CD4-positive, alpha-beta T cell treated with Interleukin-2 at 100 ng/mL for 4 hours (primary cell): ENCODE measurements around the gene CDS2.

Experiments
- DNase-seq: peaks from one replicate; pipeline ENCODE4 v3.0.0-alpha.2; 2020; ENCODE audit warnings: low spot score

Gene CDS2

GRCh38 chr20:5212907-5213487 lies 86.2 kb downstream of the CDS2 start:
- DNase-seq, result no peak

GRCh38 chr20:5214826-5215225 lies 88.0 kb downstream of the CDS2 start:
- DNase-seq, result no peak

- no peak for DNase-seq
Observed at GRCh38 chr20:5215672-5216304, 89.0 kb downstream of the CDS2 start.

GRCh38 chr20:5216663-5217062 lies 89.9 kb downstream of the CDS2 start:
- DNase-seq, result no peak

DNA sequence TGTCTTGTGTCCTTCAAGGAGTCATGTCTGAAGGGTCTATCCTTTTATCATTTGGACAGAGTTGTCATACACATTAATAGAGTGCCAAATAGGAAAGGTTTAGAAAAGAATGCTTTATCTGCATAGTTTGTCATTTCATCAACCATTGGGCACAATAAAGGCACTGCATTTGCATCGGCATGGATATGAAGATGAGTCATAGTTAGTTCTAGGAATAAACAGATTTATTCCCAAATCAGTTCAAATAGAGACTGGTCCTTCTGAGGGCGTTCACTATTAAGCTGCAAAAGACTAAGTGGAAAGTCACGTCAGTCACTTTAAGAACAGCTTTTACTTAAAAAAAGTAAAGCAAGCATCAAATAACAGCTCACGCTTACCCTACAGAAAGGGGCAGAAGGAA lies 90.8 kb downstream of the CDS2 start:
- DNase-seq, result no peak

DNA sequence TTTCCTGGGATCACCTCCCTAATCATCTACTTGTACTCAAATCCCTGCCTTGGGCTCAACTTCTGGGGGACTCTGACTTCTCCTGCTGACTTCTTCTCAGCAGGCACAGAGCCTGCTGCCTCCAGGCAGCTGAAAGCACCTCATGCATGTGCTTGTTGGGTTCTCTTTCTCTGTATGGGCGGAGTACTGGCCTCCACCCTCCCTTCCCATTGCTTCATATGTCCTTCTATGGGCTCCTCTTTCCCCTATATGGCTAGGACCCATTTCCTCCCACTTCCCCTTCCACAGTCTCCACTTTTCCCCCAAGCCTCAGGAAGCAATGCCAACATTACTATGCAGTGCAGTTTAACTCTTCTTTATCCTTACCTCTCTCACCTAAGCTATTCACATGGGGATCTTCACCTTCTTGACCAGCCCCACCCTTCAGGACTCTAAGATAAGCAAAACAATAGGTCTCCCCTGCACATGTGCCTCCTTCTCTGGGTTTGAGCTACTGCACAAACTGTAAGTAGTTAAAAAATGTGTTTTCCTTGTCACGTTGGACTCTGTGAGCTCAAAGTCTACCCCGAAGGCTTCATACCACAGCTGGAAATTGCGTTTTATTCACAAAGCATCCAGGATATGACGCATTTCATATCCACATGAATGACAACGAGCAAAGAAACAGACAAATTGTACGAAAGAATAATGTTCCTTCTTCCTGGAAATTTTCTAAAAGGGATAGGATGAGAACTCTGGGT lies 93.7 kb downstream of the CDS2 start:
- DNase-seq, result no peak

DNA sequence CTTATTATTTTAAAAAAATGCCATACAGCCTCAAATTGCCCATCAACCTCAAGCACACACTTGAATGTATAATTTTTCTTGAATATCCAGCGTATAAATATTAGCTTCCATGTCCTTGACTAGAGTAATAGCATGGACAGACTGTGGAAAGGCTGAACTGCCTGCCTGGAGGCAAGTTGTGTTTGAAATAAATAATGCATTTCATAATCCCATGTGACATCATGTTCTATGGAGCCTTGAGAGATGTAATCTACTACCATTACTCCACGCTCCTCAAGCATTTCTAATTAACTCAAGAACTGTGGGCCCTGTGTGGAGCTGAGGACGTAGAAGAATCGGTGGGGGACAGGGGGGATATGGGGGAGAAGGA lies 94.2 kb downstream of the CDS2 start:
- no peak for DNase-seq

DNA sequence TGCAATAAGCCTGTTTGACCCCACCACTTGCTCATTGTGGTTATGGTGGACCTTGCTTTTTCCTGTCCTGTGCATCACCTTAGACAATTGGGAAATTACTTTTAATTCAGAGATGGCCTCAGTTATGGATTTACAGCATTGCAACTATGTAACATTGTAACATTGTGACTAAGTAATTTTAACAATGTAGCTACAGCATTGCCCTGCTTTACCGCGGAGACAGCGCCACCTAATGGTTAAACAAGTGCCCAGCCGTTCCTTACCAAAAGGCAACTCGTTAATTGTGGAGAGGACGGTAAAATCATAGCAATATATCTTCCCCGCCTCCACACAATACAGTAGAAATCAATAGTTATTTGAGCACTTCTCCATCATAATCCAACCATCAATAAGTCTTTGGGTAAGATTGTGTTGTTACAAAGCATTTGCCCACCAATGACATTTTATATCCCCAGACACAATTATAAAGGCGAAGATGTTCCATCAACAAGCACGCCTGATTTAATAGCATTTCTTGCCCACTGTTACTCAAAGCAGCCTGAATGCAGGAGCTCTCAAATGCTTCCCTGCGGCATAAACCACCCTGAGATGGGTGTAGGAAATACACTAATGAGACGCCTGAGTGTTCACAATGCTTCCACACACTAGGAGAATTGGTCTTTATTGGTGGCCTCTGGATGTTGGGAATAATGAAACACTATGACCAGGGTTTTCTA lies 96.3 kb downstream of the CDS2 start:
- DNase-seq, result peak; percentile 61

DNA sequence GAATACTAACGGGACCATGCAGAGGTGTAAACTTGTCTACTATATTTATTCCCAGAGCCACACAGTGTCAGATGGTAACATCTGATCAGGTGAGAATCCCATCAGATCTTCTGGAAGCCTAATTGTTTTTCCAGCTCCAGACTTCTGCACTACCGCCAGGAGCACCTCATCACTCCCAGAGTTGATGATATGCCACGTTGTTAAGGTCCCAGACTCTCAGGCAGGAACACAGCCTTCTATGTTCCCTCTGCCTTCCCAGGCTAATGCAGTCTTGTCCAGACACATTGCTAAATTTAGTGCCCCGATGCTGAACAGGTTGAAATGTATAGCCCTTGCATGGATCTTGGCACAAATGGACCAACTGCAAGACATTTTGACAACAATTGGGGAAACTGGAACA lies 103.7 kb downstream of the CDS2 start:
- no peak for DNase-seq

DNA sequence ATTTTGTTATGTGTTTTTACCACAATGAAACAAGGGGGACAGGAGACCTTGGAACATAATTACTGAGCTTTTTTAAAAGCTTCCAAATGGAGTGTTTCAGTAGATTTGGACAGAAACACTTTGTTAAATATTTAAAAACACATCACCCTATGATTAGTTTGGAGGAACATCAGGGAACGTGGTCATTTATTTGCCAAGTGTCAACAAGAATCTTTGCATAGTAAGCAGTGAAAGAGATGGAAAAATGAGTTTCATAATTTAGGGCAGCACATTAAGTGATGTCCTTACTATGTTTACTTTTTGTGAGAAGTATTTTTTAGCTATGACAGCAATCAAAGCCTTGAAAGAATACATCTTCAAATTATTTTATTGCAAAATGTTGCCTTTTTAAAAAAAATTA lies 107.3 kb downstream of the CDS2 start:
- no peak for DNase-seq

GRCh38 chr20:5234978-5235377 lies 108.2 kb downstream of the CDS2 start:
- no peak for DNase-seq
